NCI-H524 treated with DMSO at 0.1 percent for 48 hours (cell line): Measurements from ENCODE around the gene ACSF3.

Source experiments
- DNase-seq: peaks from one replicate; lab custom pipeline; 2025; lab: John Stamatoyannopoulos, UW

Gene ACSF3

GRCh38 chr16:89201439-89202377 lies 108.1 kb downstream of the ACSF3 start:
- DNase-seq: no peak

GRCh38 chr16:89202422-89203215 lies 109.0 kb downstream of the ACSF3 start:
- DNase-seq: no peak
